A673 (cell line): ENCODE results near the gene RAB3C. TPM values are rescaled to one million over a fixed set of nuclear protein-coding genes. Genes with fewer than 3 reads are reported as not detected.

Experiments
- BruUV-seq: library from RNA; stranded (reverse); fragments of 400-500 nt; replicated peaks from 2 replicates; lab custom pipeline; 2021; lab: Mats Ljungman, UMichigan
- CTCF ChIA-PET: fragments of 300-600 bp; sonication (Branson Sonifier 250); formaldehyde crosslinking; loops from one replicate; lab custom pipeline; 2022; ENCODE audit warnings: antibody characterized with exemption; lab: Charles Lee
- POLR2A ChIA-PET: fragments of 300-600 bp; sonication (Branson Sonifier 250); formaldehyde crosslinking; loops from one replicate; lab custom pipeline; 2022; ENCODE audit warnings: antibody characterized with exemption; ENCODE audit not compliant: low non-redundant PET; lab: Charles Lee
- DNase-seq: peaks from one replicate; pipeline ENCODE4 v3.0.0-alpha.2; 2015; ENCODE audit warnings: low spot score
- H3K27ac ChIP-seq: fragments of 200-600 bp; sonication (generic); 2 replicates; pipeline ENCODE4 v1.5.1; 2016; ENCODE audit warnings: mixed run types, low read depth, mild to moderate bottlenecking, mixed read lengths, antibody characterized with exemption, low read length; ENCODE audit not compliant: poor library complexity, severe bottlenecking
- H3K27me3 ChIP-seq: fragments of 200-600 bp; sonication (generic); replicated peaks from 2 replicates; pipeline ENCODE4 v1.6.1; 2017; ENCODE audit warnings: mixed run types, low read depth, mild to moderate bottlenecking, mixed read lengths, antibody characterized with exemption, low read length; ENCODE audit not compliant: insufficient read depth, poor library complexity
- H3K36me3 ChIP-seq: fragments of 200-600 bp; sonication (generic); 2 replicates; pipeline ENCODE4 v1.6.1; 2016; ENCODE audit warnings: mixed run types, mild to moderate bottlenecking, mixed read lengths, antibody characterized with exemption, low read length; ENCODE audit not compliant: insufficient read depth, poor library complexity, severe bottlenecking
- H3K4me1 ChIP-seq: fragments of 200-600 bp; sonication (generic); 2 replicates; pipeline ENCODE4 v1.6.1; 2017; ENCODE audit warnings: mixed run types, mild to moderate bottlenecking, mixed read lengths, antibody characterized with exemption, low read length; ENCODE audit not compliant: insufficient read depth, poor library complexity, severe bottlenecking
- H3K4me3 ChIP-seq: fragments of 200-600 bp; sonication (generic); 2 replicates; pipeline ENCODE4 v1.5.1; 2016; ENCODE audit warnings: low read depth, mixed run types, mild to moderate bottlenecking, mixed read lengths, low read length; ENCODE audit not compliant: poor library complexity, severe bottlenecking
- H3K9me3 ChIP-seq: fragments of 200-600 bp; sonication (generic); 2 replicates; pipeline ENCODE4 v1.6.1; 2016; ENCODE audit warnings: mixed run types, low read depth, mild to moderate bottlenecking, mixed read lengths, antibody characterized with exemption, low read length; ENCODE audit not compliant: poor library complexity, severe bottlenecking
- EZH2 ChIP-seq: fragments of 200-600 bp; sonication (generic); IDR thresholded peaks from 2 replicates; pipeline ENCODE4 v1.6.1; 2017; ENCODE audit warnings: borderline replicate concordance, low read depth, mild to moderate bottlenecking, mixed read lengths, antibody characterized with exemption, low read length; ENCODE audit not compliant: poor library complexity, severe bottlenecking
- intact Hi-C: fragments of 100-400 bp; cut with micrococcal nuclease; formaldehyde crosslinking; loops from one replicate; pipeline ENCODE4 v1.10.0; 2022; ENCODE audit not compliant: unreplicated experiment
- total RNA-seq: library from RNA; stranded (reverse); gene quantifications from 2 replicates; pipeline ENCODE4 v1.2.3, GENCODE V29; 2021
- TF ChIP-seq, protein P1 (sequence below): fragments of 300-800, 200-600 bp; sonication (generic); conservative IDR thresholded peaks from 2 replicates; pipeline ENCODE4 v1.5.1; 2017; ENCODE audit warnings: low read depth, mild to moderate bottlenecking, antibody characterized with exemption, low read length, moderate library complexity, mixed read lengths

The RAB3C gene
- total RNA-seq, 1 experiment from 2014 or later: 0.64 TPM

DNA sequence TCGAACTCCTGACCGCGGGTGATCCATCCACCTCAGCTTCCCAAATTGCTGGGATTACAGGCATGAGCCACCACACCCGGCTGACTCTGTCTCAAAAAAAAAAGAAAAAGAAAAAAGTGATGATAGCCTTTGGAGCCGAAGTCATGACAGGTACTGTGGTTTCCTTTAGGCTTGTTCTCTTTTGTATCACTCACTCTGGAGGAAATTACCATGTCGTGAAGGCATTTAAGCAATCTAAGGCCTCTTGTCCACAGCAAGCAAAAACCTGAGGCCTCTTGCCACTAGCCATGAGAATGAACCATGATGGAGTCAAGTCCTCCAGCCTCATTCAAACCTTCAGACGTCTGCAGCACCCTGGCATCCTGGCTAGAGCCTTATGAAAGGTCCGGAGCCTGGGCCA, 286.1 kb downstream of the RAB3C start:
- ChIA-PET CTCF (no interaction called here), POLR2A (no interaction called here)
- Histone ChIP-seq H3K27me3 (peaks cover 5% of the 10 kb centered on the region), H3K36me3 (no peaks in the 10 kb centered on the region), H3K4me1 (no peaks in the 10 kb centered on the region), H3K4me3 (no peak overlapping the region), H3K27ac (no peak overlapping the region), H3K9me3 (no peaks in the 10 kb centered on the region)
- no peak for TF ChIP-seq EZH2
- TF ChIP-seq, protein P1, sequence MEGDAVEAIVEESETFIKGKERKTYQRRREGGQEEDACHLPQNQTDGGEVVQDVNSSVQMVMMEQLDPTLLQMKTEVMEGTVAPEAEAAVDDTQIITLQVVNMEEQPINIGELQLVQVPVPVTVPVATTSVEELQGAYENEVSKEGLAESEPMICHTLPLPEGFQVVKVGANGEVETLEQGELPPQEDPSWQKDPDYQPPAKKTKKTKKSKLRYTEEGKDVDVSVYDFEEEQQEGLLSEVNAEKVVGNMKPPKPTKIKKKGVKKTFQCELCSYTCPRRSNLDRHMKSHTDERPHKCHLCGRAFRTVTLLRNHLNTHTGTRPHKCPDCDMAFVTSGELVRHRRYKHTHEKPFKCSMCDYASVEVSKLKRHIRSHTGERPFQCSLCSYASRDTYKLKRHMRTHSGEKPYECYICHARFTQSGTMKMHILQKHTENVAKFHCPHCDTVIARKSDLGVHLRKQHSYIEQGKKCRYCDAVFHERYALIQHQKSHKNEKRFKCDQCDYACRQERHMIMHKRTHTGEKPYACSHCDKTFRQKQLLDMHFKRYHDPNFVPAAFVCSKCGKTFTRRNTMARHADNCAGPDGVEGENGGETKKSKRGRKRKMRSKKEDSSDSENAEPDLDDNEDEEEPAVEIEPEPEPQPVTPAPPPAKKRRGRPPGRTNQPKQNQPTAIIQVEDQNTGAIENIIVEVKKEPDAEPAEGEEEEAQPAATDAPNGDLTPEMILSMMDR: no peak
- BruUV-seq: no TSS peak
- DNase-seq: no peak
- intact Hi-C loops: no loop called here

DNA sequence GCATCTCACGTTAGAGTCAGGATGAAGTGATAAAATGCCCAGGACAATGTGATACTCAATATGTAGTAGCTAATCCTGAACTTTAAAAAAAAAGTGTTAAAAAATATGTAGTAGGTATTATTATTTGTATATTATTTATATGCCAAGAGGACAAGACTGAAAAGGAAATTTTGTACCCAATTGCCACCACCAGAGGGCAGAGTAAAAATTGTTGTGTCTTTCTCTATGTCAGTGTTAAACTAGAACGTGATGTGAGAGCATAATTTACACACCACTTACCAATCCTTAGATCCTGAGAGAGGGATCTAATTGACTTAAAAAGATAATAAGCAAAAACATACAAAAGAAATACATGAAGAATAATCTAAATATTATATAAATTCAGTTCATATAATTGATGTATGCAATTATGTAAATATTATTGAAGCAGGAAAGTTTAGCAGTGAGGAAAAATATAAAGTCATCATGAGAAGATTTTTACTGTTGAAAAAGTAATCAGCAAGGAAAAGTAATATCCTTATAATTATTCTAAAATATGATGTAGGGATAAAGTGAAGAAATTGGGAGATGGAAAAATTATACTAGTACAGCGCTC, 288.9 kb downstream of the RAB3C start:
- POLR2A ChIA-PET: no interaction called here

DNA sequence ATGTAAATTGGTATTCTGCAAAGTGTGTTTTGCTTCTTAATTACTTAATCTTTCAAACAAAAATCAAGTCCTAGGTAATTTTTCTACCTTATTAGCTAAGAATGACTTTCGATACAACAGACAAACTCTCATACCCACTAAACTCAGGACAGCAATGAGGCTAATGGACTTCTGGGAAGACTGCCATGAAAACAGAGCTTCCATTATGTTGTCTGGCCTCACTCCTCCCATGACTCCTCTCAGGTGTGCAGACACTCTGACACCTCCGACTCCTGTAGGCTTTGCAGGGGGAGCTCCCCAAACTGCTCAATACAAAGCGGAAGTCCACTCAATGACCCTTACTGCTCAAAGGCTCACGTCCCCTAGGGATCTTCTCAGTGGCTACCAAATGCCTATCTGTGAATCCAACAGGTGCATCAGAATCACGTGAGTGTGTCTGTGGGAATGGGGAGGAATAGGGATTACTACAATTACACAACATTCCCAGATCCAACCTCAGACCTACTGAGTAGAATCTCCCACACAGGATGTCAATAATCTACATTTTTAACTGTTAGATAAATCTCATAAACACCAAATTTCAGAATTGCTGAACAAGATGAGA, 289.9 kb downstream of the RAB3C start:
- Histone ChIP-seq H3K27me3 (peaks cover 9% of the 10 kb centered on the region), H3K4me1 (no peaks in the 10 kb centered on the region), H3K4me3 (no peak overlapping the region), H3K36me3 (no peaks in the 10 kb centered on the region), H3K27ac (no peak overlapping the region), H3K9me3 (no peaks in the 10 kb centered on the region)
- BruUV-seq: no TSS peak
- intact Hi-C loops: loop anchor here (5.0 kb wide), 1 partner anchor 925 kb away; no protein-coding TSS in a partner anchor
- ChIA-PET POLR2A (no interaction called here), CTCF (no interaction called here)
- no peak for DNase-seq
- no peak for TF ChIP-seq EZH2
- TF ChIP-seq, protein P1: no peak

More for the DNA sequence above, 288.9 kb downstream of the RAB3C start:
- H3K27ac ChIP-seq: no peak overlapping the region
- H3K4me1 ChIP-seq: no peaks in the 10 kb centered on the region
- no TSS peak for BruUV-seq
- H3K36me3 ChIP-seq: no peaks in the 10 kb centered on the region
- peak; percentile 60 for DNase-seq
- intact Hi-C loops: loop anchor here (5.0 kb wide), 1 partner anchor 926 kb away; no protein-coding TSS in a partner anchor
- CTCF ChIA-PET: no interaction called here
- no peaks in the 10 kb centered on the region for H3K9me3 ChIP-seq
- peaks cover 9% of the 10 kb centered on the region for H3K27me3 ChIP-seq
- TF ChIP-seq EZH2: no peak
- TF ChIP-seq, protein P1: peak; percentile 70
- H3K4me3 ChIP-seq: no peak overlapping the region
